GM12874 (cell line): Measurements from ENCODE around the gene CPT1A.

Source experiments
- TF ChIP-seq, protein P1 (sequence below): IDR thresholded peaks from 2 replicates; pipeline ENCODE4 v1.5.1; 2011; ENCODE audit warnings: low read depth, mild to moderate bottlenecking, control low read depth, low read length, moderate library complexity; ENCODE audit not compliant: insufficient read depth

The CPT1A gene

DNA sequence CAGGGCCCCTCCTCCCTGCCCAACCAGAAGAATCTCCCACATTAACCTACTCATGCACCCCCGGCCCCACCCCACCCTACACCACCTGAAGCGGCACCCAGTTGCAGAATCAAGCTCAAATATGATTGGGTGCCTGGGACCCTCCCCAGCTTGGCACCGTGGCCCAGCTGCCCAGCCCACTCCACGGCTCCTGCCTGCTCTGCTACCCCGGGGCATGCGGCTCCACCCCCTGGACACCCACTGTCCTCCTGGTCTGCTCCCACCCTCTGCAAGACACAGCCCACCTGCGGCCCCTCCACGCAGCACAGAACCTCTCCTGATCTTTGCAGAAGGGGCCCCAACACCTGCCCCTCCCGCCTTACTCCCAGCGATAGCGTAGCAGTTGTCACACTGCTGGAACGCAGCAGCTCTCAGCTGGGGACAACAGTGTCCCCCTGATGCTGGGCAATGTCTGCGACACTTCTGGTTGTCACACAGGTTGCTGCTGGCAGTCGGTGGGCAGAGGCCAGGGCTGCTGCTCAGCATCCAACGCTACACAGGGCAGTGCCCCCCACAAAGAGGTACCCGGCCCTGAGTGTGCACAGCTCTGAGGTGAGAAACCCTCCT lies 58.4 kb downstream of the CPT1A start:
- TF ChIP-seq, protein P1, sequence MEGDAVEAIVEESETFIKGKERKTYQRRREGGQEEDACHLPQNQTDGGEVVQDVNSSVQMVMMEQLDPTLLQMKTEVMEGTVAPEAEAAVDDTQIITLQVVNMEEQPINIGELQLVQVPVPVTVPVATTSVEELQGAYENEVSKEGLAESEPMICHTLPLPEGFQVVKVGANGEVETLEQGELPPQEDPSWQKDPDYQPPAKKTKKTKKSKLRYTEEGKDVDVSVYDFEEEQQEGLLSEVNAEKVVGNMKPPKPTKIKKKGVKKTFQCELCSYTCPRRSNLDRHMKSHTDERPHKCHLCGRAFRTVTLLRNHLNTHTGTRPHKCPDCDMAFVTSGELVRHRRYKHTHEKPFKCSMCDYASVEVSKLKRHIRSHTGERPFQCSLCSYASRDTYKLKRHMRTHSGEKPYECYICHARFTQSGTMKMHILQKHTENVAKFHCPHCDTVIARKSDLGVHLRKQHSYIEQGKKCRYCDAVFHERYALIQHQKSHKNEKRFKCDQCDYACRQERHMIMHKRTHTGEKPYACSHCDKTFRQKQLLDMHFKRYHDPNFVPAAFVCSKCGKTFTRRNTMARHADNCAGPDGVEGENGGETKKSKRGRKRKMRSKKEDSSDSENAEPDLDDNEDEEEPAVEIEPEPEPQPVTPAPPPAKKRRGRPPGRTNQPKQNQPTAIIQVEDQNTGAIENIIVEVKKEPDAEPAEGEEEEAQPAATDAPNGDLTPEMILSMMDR = no peak

DNA sequence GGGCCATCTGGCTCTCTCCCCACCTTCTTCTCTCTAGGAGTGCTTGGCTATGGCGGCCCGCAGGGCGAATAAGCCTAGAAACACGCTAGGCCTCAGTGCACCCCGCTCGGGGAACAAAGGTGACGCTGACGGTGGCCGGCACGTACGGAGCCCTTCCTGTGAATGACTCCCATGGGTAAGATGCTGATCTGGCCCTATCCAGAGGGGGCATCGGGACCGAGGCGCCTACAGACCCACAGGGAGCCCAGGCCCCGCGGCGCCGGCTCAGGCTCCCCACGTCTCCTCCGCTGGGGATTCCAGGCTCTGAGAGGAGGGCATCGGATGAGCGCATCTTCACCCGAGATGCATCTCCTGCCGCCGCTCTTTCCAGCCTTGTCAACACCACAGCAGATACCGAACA lies 59.0 kb downstream of the CPT1A start:
- TF ChIP-seq, protein P1 = no peak

DNA sequence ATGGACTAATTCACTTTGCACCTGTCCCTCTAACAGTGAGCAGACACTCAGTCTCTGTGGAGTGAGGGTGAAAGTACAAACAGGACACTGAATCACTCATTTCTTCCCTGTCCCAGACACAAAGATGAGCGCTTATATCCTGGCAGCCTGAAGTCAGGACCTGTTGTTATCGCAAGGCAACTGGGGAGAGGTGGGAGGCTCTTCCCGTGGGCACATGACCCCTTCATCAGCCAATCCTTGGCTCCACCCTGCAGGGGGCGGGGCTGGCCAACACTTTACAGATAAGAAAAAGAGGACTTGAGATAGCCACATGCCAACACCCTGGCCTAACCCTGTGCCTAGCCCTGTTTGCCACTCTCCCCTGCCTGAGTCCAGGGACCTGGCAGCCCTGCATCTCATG lies 60.9 kb downstream of the CPT1A start:
- TF ChIP-seq, protein P1 = no peak

DNA sequence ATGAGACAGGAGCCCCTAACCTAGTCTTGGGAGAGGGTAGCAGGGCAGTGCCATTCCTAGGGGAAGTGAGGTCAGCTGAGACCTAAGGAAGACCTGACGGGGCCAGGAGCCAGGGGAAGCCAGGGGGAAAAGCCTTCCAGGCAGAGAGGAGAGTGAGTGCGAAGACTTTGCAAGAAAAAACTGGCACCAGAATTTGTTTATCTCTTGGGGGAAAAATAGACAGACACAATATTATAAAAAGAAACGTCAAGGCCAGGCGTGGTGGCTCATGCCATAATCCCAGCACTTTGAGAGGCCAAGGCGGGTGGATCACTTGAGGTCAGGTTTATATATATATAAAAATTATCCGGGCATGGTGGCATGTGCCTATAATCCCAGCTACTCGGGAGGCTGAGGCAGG lies 63.5 kb downstream of the CPT1A start:
- TF ChIP-seq, protein P1 = no peak

DNA sequence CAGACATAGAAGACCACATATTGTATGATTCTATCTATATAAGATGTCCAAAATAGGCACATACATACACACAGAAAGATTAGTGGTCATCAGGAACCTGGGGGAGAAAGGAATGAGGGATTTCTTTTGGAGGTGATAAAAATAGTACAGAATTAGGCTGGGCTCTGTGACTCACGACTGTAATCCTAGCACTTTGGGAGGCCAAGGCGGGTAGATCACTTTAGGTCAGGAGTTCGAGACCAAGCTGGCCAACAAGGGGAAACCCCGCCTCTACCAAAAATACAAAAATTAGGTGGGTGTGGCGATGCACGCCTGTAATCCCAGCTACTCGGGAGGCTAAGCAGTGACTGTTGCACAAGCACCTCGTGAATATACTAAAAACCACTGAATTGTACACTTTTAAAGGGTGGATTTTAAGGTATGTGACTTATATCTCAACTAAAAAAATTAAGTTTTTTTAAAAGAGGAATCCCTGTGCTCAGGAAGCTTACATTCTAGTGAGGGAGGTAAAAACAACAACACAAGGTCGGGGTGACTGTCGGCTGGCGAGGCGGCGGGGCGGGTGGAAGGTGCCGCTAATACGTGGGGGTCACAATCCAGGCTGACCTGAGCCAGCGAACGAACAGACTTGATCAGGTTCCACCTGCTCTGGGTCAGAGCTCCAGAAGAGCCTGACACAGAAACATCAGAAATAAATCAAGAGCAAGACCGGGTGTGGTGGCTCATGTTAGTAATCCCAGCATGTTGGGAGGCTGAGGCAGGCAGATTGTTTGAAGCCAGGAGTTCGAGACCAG lies 65.1 kb downstream of the CPT1A start:
- TF ChIP-seq, protein P1 = no peak

DNA sequence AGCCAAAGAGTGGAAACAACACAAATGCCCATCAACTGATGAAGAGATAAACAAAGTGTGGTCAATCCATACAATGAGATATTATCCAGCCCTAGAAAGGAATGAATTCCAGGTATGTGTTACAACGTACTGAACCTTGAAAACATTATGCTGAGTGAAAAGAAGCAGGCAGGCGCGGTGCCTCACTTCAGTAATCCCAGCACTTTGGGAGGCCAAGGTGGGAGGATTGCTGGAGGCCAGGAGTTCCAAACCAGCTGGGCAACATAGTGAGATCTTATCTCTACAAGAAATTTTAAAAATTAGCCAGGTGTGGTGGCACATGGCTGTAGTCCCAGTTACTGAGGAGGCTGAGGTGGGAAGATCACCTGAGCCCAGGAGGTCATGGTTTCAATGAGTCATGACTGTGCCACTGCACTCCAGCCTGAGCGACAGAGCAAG lies 65.7 kb downstream of the CPT1A start:
- TF ChIP-seq, protein P1 = no peak

DNA sequence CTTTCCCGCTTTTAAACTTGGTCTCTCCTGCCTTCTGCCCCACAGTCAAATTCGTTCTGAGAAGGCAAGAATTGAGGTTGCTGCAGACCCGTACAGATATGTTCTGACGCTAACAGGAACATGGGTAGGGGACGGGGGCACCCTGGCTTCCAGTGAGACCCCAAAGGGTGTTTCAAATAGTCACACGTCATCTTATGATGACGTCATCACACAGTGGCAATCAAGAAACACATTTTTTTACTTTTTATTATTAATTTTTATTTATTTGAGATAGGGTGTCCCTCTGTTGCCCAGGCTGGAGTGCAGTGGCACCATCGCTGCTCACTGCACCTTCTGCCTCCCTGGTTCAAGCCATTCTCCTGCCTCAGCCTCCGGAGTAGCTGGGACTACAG lies 67.5 kb downstream of the CPT1A start:
- TF ChIP-seq, protein P1 = no peak
